Measurements from ENCODE around the gene SSRP1. TPM values are rescaled to one million over a fixed set of nuclear protein-coding genes. Genes with fewer than 3 reads are reported as not detected.

SSRP1 gene
- polyA plus RNA-seq, 1 donor, result 90.6 TPM

- no peak for DNase-seq
Observed at GRCh38 chr11:57359896-57360690, 24.4 kb upstream of the SSRP1 start.

GRCh38 chr11:57359396-57359795 lies 23.7 kb upstream of the SSRP1 start:
- no peak for DNase-seq

GRCh38 chr11:57358991-57359390 lies 23.3 kb upstream of the SSRP1 start:
- DNase-seq, result no peak

- no peak for DNase-seq
Observed at GRCh38 chr11:57358543-57358961, 22.9 kb upstream of the SSRP1 start.

- DNase-seq, result peak; percentile 34
Observed at GRCh38 chr11:57357856-57358255, 22.2 kb upstream of the SSRP1 start.

GRCh38 chr11:57357310-57357709 lies 21.6 kb upstream of the SSRP1 start:
- DNase-seq, result no peak

- DNase-seq, result no peak
Observed at GRCh38 chr11:57356268-57356667, 20.6 kb upstream of the SSRP1 start.

- no peak for DNase-seq
Observed at GRCh38 chr11:57354699-57355098, 19.0 kb upstream of the SSRP1 start.

- DNase-seq, result no peak
Observed at GRCh38 chr11:57353852-57354251, 18.2 kb upstream of the SSRP1 start.

- no peak for DNase-seq
Observed at GRCh38 chr11:57353446-57353845, 17.8 kb upstream of the SSRP1 start.

- DNase-seq, result no peak
Observed at GRCh38 chr11:57353036-57353435, 17.3 kb upstream of the SSRP1 start.

GRCh38 chr11:57349491-57350274 lies 14.0 kb upstream of the SSRP1 start:
- DNase-seq, result peak; percentile 60

- no peak for DNase-seq
Observed at GRCh38 chr11:57348636-57349313, 13.1 kb upstream of the SSRP1 start.

- DNase-seq, result no peak
Observed at GRCh38 chr11:57348052-57348451, 12.4 kb upstream of the SSRP1 start.

GRCh38 chr11:57347336-57347735 lies 11.6 kb upstream of the SSRP1 start:
- no peak for DNase-seq

GRCh38 chr11:57345555-57346211 lies 10.0 kb upstream of the SSRP1 start:
- DNase-seq, result peak; percentile 73

- DNase-seq, result no peak
Observed at GRCh38 chr11:57344826-57345225, 9.1 kb upstream of the SSRP1 start.

- no peak for DNase-seq
Observed at GRCh38 chr11:57343825-57344224, 8.1 kb upstream of the SSRP1 start.

- no peak for DNase-seq
Observed at GRCh38 chr11:57342702-57343101, 7.0 kb upstream of the SSRP1 start.

GRCh38 chr11:57341250-57341808 lies 5.6 kb upstream of the SSRP1 start:
- no peak for DNase-seq

- DNase-seq, result no peak
Observed at GRCh38 chr11:57340039-57340615, 4.4 kb upstream of the SSRP1 start.

GRCh38 chr11:57339328-57339727 lies 3.6 kb upstream of the SSRP1 start:
- DNase-seq, result no peak
